ENCODE data around the gene IFI27L2.

IFI27L2 gene

DNA sequence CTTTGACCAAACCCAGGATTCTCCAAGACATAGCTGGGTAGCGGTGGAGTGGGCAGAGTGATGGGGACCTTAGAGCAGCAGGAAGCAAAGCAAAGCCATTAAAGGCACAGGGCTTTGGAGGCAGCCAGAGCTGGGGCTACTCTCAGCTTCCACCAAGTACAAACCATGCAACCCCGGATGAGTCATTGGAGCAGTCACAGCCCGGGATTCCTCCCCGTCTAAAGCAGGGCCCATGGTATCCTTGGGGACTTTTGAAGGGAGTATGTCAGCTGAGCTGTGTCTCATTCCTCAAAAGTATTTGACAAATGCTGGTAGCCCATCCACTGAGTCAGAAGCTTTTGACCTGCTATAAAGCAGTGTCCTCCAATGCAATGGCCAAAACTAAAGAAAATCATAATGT lies 28.6 kb downstream of the IFI27L2 start:
- DNase-seq (ENCODE audit: low spot score) = no peak

DNA sequence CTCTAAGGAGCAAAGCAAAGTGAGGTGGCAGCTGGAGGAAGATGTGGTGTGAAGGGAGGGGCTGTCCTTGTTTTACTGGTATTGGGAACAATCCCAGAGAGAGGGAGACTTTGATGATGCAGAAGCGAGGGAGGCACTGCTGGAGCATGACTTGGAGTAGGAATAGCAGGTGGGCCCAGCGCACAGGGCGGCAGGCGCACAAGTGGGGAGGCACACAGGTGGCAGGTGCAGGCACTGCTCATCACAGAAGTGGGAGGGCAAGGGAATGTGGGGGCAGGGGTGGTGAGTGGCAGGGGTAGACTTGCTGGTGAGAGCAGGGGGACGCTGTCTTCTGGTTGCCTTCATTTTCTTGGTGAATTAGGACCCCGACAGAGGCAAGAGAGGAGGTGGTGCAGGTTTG lies 30.4 kb downstream of the IFI27L2 start:
- no peak for DNase-seq (ENCODE audit: low spot score)

DNA sequence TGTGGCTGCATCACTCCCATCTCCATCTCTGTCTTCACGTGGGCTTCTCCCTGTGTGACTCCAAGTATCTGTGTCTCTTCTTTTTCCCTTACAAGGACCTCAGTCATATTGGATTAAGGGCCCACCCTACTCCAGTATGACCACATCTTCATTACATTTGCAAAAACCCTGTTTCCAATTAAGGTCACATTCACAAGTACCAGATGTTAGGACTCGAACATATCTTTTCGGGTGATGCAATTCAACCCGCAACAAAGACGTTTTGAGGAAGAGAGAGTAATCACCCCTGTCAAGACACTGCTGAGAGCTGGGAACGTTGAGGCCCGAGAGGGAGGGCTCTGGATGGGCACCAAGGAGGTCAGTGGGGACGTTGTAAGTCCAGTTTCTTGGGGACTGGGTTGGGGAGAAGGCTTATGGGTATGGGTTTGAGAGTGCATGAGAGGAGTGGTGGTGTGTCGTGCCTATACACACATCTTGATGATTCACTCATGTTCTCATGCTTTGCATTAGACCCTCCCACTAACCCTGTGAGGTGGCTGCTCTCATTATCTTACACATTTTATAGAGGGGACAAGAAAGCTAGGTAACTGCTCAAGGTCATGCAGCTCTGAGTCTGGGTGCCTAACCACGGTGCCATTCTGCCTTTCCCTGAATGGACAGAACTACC lies 30.9 kb downstream of the IFI27L2 start:
- DNase-seq (ENCODE audit: low spot score) = no peak

DNA sequence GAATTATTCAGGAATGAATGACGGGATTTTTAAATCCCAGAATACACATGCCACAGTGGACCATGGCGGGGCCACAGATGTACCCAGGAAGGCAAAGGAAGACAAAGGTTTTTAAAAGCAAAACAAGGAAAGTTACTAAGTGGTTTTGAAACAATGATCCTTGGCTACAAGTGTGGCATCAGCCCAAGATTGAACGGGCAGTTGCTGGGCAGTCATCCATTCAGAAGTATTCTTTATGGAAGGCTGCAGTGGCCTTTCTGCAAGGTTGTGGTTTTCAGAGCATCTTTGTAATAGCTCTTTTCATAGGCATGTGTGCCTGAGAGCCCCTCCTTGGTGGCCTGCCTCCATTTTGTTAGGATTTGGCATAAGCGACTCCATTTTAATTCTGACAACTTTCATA lies 32.3 kb downstream of the IFI27L2 start:
- no peak for DNase-seq (ENCODE audit: low spot score)

DNA sequence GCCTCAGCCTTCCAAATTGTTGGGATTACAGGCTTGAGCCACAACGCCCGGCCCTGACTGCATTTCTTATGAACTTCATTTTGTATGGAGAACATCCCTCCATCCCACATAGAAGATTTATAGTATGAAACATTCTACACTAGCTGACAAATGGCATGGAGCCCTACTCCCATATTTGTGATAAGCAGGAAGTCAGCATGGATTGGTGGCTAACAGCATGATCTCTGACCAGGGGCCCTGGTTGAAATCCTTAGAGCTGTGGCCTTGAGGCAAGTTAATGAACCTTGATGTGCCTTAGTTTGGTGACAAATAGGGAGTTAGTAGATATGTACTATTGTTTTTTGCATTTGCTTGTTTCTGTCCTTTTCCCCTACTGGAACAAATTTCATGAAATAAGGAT lies 36.0 kb downstream of the IFI27L2 start:
- no peak for DNase-seq (ENCODE audit: low spot score)

DNA sequence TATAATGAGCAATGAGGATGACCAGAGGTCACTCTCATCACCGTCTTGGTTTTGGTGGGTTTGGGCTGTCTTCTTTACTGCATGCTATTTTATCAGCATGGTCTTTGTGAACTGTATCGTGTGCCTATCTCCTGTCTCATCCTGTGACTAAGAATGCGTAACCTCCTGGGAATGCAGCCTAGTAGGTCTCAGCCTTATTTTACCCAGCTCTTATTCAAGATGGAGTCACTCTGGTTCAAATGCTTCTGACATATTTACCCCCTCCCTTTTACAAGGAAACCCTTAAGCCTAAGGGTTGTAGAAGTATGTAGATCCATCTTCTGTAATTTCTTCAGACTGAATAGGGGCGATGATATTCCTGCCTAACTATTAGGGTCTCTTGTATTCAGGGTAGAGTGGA lies 39.9 kb downstream of the IFI27L2 start:
- DNase-seq (ENCODE audit: low spot score) = no peak

DNA sequence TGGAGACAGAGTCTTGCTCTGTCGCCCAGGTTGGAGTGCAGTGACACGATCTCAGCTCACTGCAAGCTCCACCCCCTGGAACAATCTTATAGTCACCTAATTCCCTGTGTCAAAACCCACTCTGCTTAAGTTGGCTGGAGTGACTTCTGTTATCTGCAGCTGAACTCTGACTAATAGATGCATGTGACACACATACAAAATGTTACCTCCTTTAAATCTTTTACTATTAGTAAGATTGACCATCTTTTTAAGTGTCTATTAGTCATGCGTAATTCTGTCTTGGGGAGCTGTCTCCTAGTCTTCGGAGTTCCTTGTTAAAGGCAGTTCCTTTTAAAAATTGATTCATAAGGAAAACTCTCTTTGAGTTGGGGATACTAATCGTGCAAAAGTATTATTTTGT lies 40.9 kb downstream of the IFI27L2 start:
- no peak for DNase-seq (ENCODE audit: low spot score)

DNA sequence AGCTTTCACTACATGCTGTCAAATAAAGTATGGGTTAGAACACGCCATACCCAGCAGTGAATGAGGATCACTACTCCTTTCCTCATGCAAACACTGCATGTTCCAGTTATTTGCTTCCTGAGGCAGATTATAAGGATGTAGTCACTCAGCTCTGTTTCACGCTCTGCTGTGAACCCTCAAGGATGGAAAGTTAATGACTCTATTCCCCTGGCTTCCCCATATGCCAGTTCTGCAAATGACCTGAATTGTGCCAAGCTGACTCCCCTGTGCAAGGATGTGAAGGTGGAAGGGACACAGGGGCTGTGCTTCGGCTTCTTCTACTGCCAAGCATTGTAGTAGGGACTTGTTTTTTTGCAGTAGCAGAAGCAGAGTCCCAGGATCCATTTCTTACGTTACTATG lies 41.5 kb downstream of the IFI27L2 start:
- no peak for DNase-seq (ENCODE audit: low spot score)

DNA sequence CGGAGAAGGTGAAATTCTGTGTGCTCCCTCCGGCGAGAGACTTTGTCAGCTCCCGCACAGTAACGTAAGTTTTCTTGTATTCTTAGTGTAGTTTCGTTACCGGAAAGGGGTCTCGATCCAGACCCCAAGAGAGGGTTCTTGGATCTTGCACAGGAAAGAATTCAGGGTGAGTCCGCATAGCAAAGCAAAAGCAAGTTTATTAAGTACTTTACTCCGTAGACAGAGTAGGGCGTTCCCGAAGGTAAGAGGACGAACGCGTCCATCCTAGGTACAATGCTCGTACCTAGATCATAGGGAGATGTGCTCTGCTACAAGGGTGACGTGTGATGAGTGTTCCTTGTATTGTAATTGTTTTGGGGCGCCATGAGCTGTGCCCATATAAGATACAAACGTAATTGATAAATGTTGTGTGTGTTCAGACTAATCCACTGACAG lies 48.0 kb downstream of the IFI27L2 start:
- DNase-seq (ENCODE audit: low spot score) = peak; percentile 6

DNA sequence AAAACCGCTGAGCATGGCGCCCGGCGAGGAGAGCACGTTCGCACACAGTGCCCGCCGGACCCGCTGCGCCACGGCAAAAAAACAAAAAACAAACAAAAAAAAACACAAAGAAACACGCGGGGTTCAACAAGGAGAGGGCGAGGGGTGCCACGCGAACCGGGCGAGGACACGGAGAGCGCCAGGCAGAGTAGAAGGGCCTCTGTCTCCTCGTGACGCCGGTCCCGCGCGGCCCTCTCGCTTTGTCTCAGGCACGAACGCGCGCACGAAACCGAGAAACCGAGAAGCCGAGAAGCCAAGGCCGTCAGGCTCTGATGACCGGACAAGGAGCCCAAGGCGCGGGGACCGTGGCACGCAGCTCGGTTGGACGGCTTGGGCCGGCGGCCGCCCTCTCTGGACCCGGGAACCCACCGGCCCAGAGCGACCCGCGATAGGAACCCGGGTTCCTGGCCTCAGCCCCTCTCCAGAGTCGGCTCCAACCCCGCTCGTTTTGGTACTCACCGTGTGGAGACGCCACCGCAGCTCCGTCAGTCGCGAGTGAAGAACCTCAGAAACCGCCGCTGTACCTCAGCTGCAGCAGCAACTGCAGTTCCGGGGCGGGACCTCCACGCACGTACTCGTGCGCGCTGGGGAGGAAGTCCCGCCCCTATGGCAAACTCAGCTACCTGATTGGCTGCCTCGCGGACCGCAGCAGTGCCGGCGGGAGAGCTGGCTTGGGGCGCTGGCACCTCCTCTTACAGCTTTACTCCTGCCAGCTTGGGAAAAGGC lies 48.6 kb downstream of the IFI27L2 start, which contains the start of the genes DDX24 and IFI27L1:
Gene DDX24 (minus strand): TSS at position 582 of the 765 bp plus-strand sequence. CDS start 1,460 bp downstream, outside the sequence.
Gene IFI27L1 (plus strand): TSS at position 690 of the 765 bp plus-strand sequence. CDS start 15,628 bp downstream, outside the sequence.
- DNase-seq (ENCODE audit: low spot score) = peak; percentile 96

DNA sequence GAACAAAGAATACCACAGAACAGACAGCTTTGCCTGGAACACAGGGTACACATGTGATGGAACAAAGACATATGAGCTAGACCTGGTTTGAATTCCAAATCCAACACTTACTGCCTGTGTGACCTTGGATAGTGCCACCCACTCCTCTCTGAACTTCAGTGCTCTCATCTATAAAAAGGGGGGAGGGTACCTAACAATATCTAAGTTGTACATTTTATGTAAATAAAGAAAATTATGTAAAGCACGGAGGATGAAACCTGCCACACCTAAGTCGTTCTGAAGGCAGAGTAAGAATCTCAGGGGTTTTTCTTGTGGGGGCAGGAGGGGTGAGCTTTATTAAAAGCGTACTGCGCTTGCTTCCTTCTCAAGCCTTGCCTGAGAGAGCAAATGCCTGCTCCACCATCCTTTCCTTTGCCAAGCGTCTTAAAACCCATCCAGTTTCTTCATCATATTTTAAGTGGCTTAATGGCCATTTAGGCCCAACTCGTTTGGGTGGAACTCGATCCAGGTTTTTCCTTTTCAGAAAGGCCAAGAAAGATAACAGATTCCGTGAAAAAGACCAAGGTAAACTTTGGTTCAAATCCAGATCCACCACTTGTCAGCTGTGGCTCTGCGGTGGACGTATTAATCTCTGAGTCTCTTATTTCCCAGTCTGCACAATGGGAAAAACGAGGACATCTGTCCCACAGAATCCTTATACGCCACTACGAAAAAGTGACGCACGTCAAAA lies 49.3 kb downstream of the IFI27L2 start:
- peak; percentile 14 for DNase-seq (ENCODE audit: low spot score)

DNA sequence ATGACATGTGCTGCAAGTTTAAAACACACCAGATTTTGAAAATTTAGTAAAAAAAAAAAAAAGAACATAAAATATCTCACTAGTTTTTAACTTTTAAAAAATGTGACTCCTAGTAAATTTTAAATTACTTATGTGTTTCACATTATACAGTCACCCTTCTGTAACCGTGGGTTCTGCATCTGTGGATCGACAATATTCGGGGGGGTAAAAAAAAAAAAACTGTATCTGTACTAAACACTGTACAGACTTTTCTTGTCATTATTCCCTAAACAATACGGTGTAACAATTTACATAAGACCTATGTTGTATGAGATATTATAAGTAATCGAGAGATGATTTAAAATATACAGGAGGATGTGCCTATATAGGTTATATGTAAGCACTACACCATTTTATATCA lies 51.6 kb downstream of the IFI27L2 start:
- no peak for DNase-seq (ENCODE audit: low spot score)
